BE2C (cell line): ENCODE measurements around the gene BRD1.

Experiments
- DNase-seq: peaks from one replicate; pipeline ENCODE4 v3.0.0-alpha.2; 2020
- H3K27me3 ChIP-seq: fragments of 250-450 bp; sonication (Bioruptor Pico); 2 replicates; pipeline ENCODE4 v1.5.1; 2020; ENCODE audit warnings: mild to moderate bottlenecking
- H3K36me3 ChIP-seq: fragments of 250-450 bp; sonication (Bioruptor Pico); 2 replicates; pipeline ENCODE4 v1.5.1; 2020; ENCODE audit warnings: mild to moderate bottlenecking
- H3K4me1 ChIP-seq: fragments of 250-450 bp; sonication (Bioruptor Pico); 2 replicates; pipeline ENCODE4 v1.5.1; 2020
- H3K4me3 ChIP-seq: 2 replicates; pipeline ENCODE4 v1.5.1; 2011; ENCODE audit warnings: low read depth, low read length
- H3K9me3 ChIP-seq: fragments of 250-450 bp; sonication (Bioruptor Pico); 2 replicates; pipeline ENCODE4 v1.5.1; 2020
- CTCF ChIP-seq: IDR thresholded peaks from 2 replicates; pipeline ENCODE4 v1.5.1; 2012; ENCODE audit warnings: mild to moderate bottlenecking, low read depth, low read length

The BRD1 gene

DNA sequence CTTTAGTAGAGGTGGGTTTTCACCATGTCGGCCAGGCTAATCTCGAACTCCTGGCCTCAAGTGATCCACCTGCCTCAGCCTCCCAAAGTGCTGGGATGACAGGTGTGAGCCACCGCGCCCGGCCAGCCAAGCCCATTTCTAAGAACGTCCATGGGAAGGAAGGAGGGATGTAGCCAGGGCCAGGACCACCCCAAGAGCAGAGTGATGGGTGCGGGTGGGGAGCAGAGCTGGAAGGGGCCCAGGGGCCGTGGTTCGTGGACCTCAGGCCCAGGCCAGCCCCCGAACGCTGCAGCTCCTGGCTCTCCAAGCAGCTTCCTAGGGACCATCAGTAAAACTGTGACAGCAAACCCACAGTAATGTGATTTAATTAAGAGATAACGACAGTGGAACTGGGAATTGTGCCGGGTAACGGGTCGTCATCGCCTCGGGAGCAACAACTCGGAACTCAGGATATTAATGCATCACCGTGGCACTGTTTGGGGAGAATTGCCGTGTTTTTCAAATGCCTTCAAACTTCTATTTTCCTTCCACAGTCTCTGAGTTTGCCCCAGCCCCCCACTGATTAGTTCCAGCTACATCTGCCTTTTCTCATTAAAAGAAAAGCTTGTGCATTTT lies 74.3 kb downstream of the BRD1 start:
- Histone ChIP-seq H3K9me3 (no peaks in the 10 kb centered on the region), H3K27me3 (peaks cover 4% of the 10 kb centered on the region; the same call in 1 of the 2 replicates), H3K4me3 (no peak overlapping the region), H3K4me1 (no peaks in the 10 kb centered on the region), H3K36me3 (no peaks in the 10 kb centered on the region)
- DNase-seq: no peak
- TF ChIP-seq CTCF: no peak

- Histone ChIP-seq H3K4me1 (no peaks in the 10 kb centered on the region), H3K27me3 (peaks cover 4% of the 10 kb centered on the region; the same call in 1 of the 2 replicates), H3K36me3 (no peaks in the 10 kb centered on the region), H3K4me3 (no peak overlapping the region), H3K9me3 (no peaks in the 10 kb centered on the region)
- no peak for DNase-seq
- no peak for TF ChIP-seq CTCF
Observed at GRCh38 chr22:49752598-49753091, 75.0 kb downstream of the BRD1 start.

DNA sequence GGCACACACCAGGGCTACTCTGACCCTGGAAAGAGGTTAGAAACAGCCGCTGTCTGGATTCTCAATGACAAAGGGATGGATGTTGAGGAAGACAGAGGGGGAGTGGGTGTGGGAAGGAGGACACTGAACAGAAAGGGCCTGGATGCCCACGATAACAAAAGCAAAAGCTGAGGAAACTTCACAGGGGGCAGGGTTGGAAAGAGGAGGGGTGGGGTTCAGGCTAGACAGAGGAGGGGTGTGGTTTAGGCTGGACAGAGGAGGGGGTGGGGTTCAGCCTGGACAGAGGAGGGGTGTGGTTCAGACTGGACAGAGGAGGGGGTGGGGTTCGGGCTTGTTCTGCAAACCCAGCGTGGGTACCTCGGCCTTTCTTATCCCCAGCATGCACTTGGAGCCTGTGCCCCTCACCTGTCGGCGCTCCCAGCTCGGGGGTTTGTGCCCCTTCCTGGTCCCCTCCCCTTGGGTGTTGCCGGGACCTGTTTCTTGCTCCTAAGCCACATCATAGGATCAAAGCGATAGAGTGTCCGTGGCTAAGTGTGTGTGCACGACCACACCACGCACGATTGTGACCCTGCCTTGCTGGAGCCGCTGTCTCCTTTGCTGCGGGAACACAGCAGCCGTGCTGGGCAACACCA lies 75.6 kb downstream of the BRD1 start:
- Histone ChIP-seq H3K36me3 (no peaks in the 10 kb centered on the region), H3K4me1 (no peaks in the 10 kb centered on the region), H3K4me3 (no peak overlapping the region), H3K9me3 (no peaks in the 10 kb centered on the region), H3K27me3 (peaks cover 4% of the 10 kb centered on the region; the same call in 1 of the 2 replicates)
- no peak for DNase-seq
- no peak for TF ChIP-seq CTCF

DNA sequence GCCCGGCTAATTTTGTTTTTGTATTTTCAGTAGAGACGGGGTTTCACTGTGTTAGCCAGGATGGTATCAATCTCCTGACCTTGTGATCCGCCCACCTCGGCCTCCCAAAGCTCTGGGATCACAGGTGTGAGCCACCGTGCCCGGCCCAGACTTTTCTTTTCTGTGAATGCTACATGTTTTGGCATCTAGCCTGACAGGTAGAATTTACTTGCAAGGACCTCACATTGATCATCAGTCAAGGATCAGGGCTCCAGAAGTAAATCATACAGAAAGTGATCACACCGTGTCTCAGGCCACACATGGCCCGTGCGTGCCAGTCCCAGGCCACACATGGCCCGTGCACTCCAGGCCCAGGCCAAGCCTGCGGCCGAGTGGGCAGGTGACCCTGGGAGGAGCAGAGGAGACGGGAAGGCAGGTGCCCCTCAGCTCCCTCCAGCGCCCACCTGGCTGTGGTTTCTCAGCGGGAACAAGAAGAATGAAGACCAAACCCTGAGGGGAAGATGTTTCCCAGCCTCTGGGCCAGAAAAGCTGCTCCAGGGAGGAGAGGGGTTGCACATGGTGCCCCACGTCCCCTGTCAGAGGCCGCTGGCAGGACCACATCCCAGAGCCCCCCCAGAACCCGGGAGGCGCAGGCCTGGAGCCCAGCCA lies 76.2 kb downstream of the BRD1 start:
- no peak overlapping the region for H3K4me3 ChIP-seq
- H3K9me3 ChIP-seq: no peaks in the 10 kb centered on the region
- H3K4me1 ChIP-seq: no peaks in the 10 kb centered on the region
- peaks cover 4% of the 10 kb centered on the region; the same call in 1 of the 2 replicates for H3K27me3 ChIP-seq
- TF ChIP-seq CTCF: no peak
- no peaks in the 10 kb centered on the region for H3K36me3 ChIP-seq
- no peak for DNase-seq

GRCh38 chr22:49749885-49750510 lies 77.7 kb downstream of the BRD1 start:
- DNase-seq: no peak
- H3K27me3 ChIP-seq: peaks cover 4% of the 10 kb centered on the region; the same call in 1 of the 2 replicates
- no peaks in the 10 kb centered on the region for H3K4me1 ChIP-seq
- H3K36me3 ChIP-seq: no peaks in the 10 kb centered on the region
- no peaks in the 10 kb centered on the region for H3K9me3 ChIP-seq
- no peak for TF ChIP-seq CTCF
- no peak overlapping the region for H3K4me3 ChIP-seq
